GM19193 (cell line): ENCODE data around the gene EVPLL.

Experiments used
- POLR2A ChIP-seq: IDR thresholded peaks from 4 replicates; pipeline ENCODE4 v1.6.1; 2011; ENCODE audit not compliant: insufficient read depth, insufficient read length; ENCODE audit errors: extremely low read depth

EVPLL gene

GRCh38 chr17:18377437-18378204 lies at the start of gene EVPLL:
Gene EVPLL, plus strand, starts transcription at chr17:18377778. Its CDS starts 3,160 bp downstream, at chr17:18380938.
- no peak for TF ChIP-seq POLR2A

- TF ChIP-seq POLR2A: no peak
Measured at GRCh38 chr17:18328643-18329204, 48.9 kb upstream of the EVPLL start.

- TF ChIP-seq POLR2A: no peak
Measured at GRCh38 chr17:18331879-18332278, 45.7 kb upstream of the EVPLL start.

- no peak for TF ChIP-seq POLR2A
Measured at GRCh38 chr17:18332909-18333489, 44.6 kb upstream of the EVPLL start.

GRCh38 chr17:18339933-18340332 lies 37.6 kb upstream of the EVPLL start:
- no peak for TF ChIP-seq POLR2A

GRCh38 chr17:18344021-18344420 lies 33.6 kb upstream of the EVPLL start:
- TF ChIP-seq POLR2A: no peak

GRCh38 chr17:18353541-18353940 lies 24.0 kb upstream of the EVPLL start:
- TF ChIP-seq POLR2A: no peak

- TF ChIP-seq POLR2A: no peak
Measured at GRCh38 chr17:18356624-18357023, 21.0 kb upstream of the EVPLL start.

GRCh38 chr17:18360518-18360917 lies 17.1 kb upstream of the EVPLL start:
- no peak for TF ChIP-seq POLR2A

- TF ChIP-seq POLR2A: no peak
Measured at GRCh38 chr17:18361837-18362697, 15.5 kb upstream of the EVPLL start.

GRCh38 chr17:18362698-18363100 lies 14.9 kb upstream of the EVPLL start:
- no peak for TF ChIP-seq POLR2A

GRCh38 chr17:18363101-18364049 lies 14.2 kb upstream of the EVPLL start, which contains the start of gene SHMT1:
Gene SHMT1, minus strand, starts transcription at chr17:18363550. Its CDS starts 7,569 bp downstream, at chr17:18355981.
- TF ChIP-seq POLR2A: peak; percentile 84

GRCh38 chr17:18364166-18364565 lies 13.4 kb upstream of the EVPLL start:
- TF ChIP-seq POLR2A: no peak

- TF ChIP-seq POLR2A: no peak
Measured at GRCh38 chr17:18368946-18369345, 8.6 kb upstream of the EVPLL start.
